ENCODE results near the gene AKT2. TPM values are rescaled to one million over a fixed set of nuclear protein-coding genes. Genes with fewer than 3 reads are reported as not detected.

Gene AKT2
- total RNA-seq, 1 donor from 2014 or later = 46.4 TPM

DNA sequence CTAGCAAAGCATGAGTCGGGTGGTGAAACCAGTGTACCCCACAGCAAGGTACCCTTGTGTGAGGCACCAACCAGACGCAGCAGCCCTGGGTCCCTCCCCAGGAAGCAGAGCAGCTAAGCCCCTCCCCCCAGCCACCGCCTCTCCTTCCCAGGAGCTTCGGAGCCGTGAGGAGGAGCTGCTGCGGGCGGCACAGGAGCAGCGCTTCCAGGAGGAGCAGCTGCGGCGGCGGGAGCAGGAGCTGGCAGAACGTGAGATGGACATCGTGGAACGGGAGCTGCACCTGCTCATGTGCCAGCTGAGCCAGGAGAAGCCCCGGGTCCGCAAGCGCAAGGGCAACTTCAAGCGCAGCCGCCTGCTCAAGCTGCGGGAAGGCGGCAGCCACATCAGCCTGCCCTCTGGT is 79.4 kb downstream of the AKT2 start:
- no peak for DNase-seq (ENCODE audit: low read depth)
- H3K4me3 ChIP-seq (ENCODE audit: low read depth, low read length) = no peak overlapping the region
- TF ChIP-seq, protein P1, sequence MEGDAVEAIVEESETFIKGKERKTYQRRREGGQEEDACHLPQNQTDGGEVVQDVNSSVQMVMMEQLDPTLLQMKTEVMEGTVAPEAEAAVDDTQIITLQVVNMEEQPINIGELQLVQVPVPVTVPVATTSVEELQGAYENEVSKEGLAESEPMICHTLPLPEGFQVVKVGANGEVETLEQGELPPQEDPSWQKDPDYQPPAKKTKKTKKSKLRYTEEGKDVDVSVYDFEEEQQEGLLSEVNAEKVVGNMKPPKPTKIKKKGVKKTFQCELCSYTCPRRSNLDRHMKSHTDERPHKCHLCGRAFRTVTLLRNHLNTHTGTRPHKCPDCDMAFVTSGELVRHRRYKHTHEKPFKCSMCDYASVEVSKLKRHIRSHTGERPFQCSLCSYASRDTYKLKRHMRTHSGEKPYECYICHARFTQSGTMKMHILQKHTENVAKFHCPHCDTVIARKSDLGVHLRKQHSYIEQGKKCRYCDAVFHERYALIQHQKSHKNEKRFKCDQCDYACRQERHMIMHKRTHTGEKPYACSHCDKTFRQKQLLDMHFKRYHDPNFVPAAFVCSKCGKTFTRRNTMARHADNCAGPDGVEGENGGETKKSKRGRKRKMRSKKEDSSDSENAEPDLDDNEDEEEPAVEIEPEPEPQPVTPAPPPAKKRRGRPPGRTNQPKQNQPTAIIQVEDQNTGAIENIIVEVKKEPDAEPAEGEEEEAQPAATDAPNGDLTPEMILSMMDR (conservative IDR thresholded peaks at IDR 0.05; ENCODE audit: low read depth, low read length) = no peak

DNA sequence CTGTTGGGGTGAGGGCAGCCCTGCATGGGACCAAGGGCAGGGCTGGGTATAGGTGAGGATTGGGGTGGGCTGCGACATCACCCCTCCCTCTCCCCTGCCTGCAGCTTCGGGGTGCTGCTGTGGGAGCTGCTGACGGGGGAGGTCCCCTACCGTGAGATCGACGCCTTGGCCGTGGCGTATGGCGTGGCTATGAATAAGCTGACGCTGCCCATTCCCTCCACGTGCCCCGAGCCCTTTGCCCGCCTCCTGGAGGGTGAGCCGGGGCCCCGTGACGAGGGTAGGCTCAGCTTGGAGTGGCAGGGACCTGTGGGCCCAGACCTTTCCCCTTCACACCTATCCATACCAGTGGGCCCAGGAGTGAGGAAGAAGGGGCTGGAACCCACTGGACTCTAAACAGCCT is 80.8 kb downstream of the AKT2 start:
- no peak overlapping the region for H3K4me3 ChIP-seq (ENCODE audit: low read depth, low read length)
- TF ChIP-seq, protein P1 (conservative IDR thresholded peaks at IDR 0.05; ENCODE audit: low read depth, low read length) = no peak
- DNase-seq (ENCODE audit: low read depth) = no peak

GRCh38 chr19:40200341-40201099 is 84.6 kb downstream of the AKT2 start:
- TF ChIP-seq, protein P1 (conservative IDR thresholded peaks at IDR 0.05; ENCODE audit: low read depth, low read length) = no peak
- no peak for DNase-seq (ENCODE audit: low read depth)
- no peak overlapping the region for H3K4me3 ChIP-seq (ENCODE audit: low read depth, low read length)

DNA sequence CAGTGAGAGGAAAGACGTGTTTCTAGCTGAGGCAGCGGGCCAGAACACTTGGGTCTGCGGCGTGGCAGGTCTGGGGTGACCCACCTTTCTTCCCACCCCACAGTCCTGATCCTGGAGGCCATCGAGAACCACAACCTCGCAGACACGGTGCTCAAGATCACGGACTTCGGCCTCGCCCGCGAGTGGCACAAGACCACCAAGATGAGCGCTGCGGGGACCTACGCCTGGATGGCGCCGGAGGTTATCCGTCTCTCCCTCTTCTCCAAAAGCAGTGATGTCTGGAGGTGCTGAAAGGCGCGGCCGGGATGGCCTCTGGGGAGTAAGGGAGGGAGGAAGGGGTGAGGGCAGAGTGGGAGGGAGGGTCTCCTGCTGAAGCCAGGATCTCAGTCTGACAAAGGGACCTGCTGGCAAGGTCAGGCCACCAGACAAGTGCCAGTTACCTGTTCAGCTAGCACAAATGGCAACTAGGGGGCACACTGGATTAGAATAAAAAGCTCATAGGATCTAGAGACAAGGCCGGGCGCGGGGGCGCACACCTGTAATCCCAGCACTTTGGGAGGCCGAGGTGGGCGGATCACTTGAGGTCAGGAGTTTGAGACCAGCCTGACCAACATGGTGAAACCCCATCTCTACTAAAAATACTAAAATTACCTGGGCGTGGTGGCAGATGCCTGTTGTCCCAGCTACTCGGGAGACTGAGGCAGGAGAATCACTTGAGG is 86.7 kb downstream of the AKT2 start:
- DNase-seq (ENCODE audit: low read depth) = no peak
- no peak overlapping the region for H3K4me3 ChIP-seq (ENCODE audit: low read depth, low read length)
- TF ChIP-seq, protein P1 (conservative IDR thresholded peaks at IDR 0.05; ENCODE audit: low read depth, low read length) = no peak

GRCh38 chr19:40193587-40193849 is 91.6 kb downstream of the AKT2 start:
- DNase-seq (ENCODE audit: low read depth) = no peak
- no peak overlapping the region for H3K4me3 ChIP-seq (ENCODE audit: low read depth, low read length)
- TF ChIP-seq, protein P1 (conservative IDR thresholded peaks at IDR 0.05; ENCODE audit: low read depth, low read length) = no peak

DNA sequence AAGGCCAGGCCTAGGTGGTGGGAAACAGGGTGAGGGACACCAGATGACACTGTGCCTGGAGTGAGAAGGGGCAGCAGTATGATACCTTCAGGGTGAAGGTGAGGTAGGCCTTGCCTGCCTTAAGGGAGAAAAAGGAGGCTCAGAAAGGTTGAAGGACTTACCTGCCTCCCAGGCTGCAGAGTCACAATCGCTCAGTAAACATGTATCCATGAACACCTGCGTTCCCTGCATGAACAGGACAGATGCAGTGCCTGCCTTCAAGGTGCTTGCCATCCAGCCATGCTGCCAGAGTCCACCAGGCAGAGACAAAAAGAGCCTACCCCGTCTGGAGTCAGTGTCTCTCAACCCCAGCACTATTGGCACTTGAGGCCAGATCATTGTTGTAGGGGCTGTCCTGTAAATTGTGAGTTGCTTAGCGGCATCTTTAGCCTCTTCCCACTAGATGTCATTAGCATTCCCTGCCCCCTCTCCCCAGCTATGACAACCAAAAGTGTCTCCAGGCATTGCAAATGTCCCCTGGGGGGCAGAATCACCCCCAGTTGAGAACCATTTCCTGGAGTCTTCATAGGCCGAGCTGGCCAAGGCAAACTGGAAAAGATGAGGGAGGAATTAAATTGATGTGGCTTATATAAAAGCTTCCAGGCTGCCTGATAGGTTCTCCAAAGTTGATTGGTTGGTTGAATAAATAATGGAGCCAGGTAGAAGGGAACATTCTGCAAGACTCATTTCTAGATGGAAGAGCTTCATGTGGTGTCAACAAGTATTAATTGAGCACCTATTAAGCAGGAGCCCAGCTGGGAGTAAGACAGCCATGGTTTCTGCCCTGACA is 92.2 kb downstream of the AKT2 start:
- TF ChIP-seq, protein P1 (conservative IDR thresholded peaks at IDR 0.05; ENCODE audit: low read depth, low read length) = no peak
- H3K4me3 ChIP-seq (ENCODE audit: low read depth, low read length) = peak overlapping the region; percentile 93

More for the DNA sequence above, 92.2 kb downstream of the AKT2 start:
- no peak for DNase-seq (ENCODE audit: low read depth)

Data from epithelial cell of proximal tubule (primary cell).